Measurements from ENCODE around the gene SLC4A1.
A peak's percentile ranks its signal among the peaks of the same experiment; 100 is the strongest.

SLC4A1 gene

DNA sequence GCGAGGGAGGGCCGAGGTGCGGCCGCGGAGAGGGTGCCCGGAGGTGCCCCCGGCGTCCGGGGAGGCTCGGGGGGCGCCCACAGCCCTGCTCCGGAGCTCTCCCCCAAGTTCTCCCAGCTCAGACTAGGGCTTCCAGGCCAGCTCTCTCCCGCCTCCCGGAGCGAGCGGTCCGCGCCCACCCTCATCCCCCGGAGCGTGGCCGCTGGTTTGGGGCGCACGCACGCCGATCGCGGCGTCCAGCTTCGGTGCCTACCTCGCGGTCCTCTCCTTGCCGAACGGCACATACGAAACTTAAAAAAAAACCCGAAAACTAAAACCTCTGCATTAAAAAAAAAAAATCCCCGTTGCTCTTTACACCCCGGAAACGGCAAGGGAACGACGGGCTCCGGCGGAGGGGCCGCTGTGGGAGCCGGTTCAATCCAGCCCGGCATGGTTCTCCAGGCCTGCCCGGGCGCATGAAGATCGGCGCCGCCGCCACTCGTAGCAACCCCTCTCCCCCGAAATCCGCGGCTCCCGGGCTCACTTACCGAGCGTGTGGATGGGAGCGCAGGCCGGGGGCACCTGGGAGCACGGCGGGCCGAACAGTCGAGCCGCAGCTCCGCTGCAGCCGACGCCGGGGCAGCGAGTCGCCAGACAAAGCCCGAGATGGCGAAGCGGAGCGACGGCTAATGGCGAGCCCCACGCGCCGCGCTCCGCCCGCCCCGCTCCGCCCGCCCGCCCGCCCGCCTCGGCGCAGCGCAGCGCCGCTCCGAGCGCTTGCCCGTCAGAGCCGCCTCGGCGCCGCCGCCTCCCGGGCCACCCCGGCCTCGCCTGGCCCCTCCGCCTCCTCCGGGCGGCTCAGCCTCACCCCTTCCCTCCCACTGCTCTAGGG, 47.5 kb downstream of the SLC4A1 start:
- DNase-seq (ENCODE audit: low spot score): peak; percentile 87

DNA sequence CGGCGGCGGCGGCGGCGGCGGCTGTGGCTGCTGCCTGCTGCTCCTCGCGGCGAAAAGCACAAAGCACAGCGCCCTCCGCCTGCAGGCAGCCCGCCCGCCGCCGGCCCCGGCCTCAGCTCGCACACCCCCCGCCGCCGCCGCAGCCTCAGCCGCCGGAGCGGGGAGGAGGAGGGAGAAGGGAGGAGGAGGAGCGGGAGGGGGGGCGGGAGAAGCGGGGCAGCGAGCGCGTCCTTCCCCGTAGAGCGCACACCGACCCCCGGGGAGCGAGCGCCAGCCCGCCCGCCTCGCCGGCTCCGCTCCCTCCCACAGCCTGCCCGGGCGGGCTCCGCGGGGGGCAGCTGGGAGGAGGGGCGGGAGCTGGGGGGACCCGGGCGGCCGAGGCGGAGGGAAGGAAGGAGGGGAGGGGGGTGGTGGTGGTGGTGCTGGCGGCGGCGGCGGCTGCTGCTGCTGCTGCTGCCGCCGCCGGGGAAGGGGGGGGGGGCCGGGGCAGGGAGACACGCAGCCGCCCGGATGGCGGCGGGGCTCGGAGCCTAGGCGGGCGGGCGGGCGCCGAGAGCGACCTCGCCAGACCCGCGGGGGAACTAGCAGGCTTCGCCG, 48.2 kb downstream of the SLC4A1 start, which contains the start of gene UBTF:
UBTF (minus strand) TSS at position 60 of the 597 bp plus-strand sequence. CDS start 1,446 bp downstream, outside the sequence.
- peak; percentile 76 for DNase-seq (ENCODE audit: low spot score)

DNA sequence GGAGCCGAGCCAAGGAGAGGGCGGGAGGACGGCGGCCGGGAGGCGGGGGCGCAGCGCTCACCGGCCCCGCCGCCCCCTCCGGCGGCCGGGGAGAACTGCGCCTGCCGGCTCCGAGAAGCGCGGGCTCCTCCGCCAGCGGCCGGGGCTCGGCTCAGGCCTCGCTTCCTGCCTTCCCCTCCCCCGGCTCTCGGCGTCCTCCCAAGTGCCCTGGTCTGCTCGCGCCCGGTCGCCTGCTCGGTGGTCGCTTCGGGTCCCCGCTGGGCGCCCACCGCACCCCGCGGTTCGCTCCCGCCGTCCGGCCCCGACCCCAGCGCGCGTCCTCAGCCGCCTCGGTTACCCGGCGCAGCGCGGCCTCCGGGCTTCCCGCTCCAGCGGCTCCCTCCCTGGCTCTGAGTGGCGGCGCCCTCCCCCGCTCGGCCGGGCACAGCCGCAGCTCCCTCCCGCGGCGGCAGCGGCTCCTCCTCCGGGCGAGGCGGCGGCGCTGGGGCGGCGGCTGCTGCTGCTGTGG, 48.8 kb downstream of the SLC4A1 start:
- peak; percentile 91 for DNase-seq (ENCODE audit: low spot score)

DNA sequence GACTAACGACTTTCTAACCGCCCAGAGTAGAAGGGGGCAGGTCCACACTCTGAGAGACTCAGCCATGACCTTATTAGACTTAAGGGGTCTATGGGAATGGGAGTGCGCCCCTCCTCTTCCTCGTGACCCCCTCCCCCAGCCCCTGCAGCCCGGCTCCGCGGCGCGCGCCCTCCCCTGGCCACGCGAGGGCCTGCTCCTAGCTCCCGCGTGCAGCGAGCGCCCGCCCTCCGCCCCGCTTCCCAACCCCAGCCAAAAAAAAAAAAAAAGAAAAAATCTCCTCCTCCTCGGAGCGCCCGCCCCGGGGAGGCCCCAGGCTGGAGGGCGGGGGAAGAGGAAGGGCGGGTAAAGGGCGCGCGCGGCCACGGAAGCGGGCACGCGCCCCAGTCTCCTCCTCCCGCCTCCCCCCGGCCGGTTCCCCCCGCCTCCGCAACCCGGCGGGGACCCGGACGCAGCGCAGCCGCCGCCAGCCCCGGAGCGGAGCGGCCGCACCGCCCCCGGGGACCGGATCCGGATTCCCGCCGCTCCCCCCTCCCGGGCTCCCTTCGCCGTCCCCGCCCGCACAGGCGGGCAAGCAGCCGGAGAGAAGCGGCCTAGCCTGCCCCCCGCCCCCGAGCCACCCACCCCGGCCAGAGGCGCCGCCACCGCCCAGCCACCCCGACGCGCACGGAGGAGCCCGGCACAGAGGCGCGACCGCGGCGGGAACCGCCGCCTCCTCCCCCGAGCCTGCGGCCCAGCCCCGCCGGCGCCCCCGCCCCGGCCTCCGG, 49.4 kb downstream of the SLC4A1 start:
- peak; percentile 97 for DNase-seq (ENCODE audit: low spot score)

DNA sequence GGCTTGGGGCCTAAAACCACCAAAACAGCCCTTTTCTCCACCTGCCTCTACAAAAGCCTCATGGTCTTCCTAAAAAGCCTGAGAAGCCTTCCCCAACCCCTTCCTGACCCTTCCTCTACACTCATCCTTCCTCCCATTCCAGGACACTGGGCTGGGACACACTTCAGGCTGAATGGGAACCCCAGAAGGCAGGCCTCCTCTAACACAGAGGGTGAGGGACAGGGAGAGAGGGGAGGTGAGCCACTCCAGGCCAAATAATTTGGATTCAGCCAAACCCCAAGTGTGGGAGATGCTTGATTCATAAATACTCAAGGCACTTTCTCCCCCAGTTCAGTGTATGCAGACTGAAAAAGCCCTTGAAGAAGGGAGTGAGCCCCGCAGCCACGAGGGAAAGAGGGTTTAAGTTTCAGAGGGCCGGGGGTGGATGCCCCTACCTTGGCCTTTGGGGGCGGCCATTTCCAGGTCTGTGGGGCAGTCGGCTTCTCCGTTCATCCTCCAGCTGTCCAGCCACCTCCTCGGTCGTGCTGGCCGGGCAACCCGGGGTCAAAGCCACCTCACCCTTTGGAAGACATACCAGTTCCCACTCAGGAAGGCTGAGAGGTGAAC, 50.1 kb downstream of the SLC4A1 start:
- DNase-seq (ENCODE audit: low spot score): no peak

DNA sequence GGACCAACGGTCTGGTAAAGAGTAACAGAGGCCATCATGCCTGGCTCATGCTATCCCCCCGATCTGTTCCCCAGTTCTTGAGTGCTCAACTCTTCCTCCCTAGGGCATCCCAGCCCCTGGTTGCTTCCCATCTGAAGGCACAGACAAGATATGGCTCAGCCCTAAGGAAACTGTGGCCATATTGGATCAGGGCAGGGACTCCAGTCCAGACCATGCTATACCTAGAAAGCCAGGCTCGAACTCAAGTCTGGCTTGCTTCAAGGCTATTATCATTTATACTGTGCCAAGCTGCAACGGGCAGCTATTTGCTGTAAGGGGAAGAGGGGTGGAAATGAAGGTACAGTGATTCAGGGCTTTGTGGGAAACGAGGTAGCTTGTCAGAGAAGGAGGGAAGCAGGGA, 51.2 kb downstream of the SLC4A1 start:
- DNase-seq (ENCODE audit: low spot score): no peak

DNA sequence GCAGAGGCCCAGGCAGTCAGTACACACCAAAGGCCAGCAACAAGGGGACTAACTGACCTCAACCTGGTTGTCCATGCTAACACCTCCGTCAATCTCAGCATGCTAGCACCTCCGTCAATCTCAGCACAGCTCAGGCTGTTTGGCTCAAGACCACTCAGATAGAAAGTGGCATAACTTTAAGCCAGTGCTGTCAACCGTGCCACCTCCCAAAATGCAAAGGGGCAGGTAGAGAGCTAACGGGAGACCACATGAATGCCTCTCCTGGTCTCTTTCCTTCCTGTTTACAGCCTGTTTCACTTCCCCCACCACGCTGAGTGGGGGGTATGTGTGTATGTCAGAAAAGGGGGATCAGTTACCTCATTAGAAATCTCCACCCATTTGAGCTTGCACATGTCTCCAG, 51.8 kb downstream of the SLC4A1 start:
- DNase-seq (ENCODE audit: low spot score): no peak

DNA sequence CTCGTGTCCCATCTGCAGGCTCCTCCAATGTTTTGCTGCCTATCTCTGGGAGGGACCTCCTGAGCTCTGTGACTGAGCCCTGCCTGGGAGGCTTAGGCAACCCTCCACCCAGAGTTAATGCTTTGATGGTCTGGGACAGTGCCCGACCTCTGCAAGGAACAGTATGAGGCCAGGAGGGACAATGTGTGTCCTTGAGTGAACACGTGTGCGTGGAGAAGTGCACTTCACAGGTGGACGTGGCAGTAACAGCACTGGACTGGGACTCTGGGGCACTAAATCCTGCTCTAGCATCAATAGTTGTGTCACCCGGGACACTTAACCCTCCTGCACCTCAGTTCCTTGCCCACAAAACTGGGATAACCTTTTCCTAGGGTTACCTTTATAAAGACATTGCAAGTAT, 53.0 kb downstream of the SLC4A1 start:
- DNase-seq (ENCODE audit: low spot score): no peak

DNA sequence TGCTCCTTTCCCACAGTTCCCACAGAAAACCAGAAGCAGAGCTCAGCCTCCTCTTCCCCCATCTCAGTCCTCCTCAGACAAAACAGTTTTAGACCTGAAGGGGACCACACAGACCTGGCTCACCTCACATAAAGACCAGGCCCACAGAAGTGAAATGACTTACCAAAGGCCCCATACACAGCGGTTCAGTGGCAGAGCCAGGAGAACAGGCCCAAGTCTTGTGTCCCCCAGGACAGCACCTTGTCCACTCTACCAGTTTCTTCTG, 53.8 kb downstream of the SLC4A1 start:
- DNase-seq (ENCODE audit: low spot score): no peak

DNA sequence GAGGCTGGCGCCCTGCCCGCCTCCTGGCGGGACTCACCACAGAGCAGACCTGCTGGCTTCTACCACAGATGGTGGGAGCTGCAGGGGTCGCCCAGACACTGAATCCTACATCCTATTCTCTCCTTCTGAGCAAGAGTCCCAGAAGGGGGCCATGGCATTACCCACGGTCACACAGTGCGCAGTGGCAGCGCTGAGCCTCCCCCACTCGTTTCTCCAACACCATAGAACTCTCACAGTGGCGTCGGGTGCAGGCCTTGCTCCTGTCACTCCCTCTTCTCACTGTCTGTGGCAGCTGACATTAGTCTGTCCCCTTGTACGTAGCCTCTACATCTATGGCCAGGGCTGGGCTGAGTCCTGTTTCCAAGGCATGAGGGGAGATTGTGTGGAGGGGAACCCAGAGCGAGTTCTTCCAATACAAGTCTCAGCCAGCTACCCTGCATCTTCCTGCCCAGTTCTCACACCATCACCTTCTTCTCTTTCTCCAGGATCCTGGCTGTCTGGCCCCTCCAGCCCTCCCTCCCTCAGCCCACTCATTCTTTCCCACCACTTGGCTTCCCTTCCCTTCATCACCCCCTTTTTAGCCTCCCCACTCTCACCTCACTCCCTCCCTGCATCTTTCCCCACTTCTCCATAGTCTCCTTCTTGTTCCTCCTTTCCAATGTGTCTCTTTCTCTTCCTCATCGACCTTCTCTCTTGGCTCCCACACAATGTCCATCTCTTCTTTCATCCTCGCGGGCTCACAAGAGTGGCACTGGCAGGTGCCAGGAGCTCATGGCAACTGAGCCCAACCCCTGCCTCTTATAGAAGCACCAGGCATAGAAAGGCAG, 54.3 kb downstream of the SLC4A1 start:
- no peak for DNase-seq (ENCODE audit: low spot score)

DNA sequence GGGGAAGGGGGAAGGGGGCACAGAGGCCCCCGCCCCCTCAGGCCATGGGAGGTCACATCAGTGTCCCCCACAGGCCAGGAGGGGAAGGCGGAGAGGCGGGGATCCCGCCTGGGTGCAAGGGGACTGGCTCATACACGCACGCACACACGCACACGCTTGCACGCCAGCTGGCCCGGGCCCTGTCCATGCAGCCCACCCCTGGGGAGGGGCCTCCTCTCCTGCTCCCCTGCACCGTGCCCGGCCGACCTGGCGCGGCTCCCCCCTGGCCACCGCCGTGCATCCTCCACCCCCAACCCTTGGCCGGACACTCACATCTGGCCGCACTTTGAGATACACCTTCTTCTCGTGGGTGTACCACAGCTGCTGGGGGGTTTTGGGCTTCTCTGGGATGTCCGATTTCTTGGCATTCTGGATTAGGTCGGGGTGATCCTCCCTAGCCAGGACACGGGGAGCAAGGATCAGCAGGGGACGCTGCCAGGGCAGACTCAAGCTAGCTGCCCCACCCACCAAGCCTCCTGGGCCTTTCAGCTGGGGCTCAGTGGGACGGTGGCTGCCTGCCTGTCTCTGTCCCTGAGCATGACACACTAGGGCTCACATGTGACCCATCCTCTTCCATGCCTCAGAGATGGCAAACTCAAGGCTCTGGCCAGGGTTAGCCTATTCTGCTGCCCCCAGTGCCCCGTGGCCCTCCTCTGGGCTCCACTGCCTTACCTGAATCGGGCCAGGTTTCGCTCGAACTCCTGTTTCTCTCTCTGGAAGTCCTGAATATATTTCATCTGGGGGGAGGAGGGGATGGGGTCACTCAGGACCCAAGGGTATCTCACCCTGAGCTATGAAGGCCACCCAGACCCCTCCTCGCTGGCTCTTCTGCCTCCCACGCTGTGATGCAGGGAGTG, 55.2 kb downstream of the SLC4A1 start:
- no peak for DNase-seq (ENCODE audit: low spot score)

DNA sequence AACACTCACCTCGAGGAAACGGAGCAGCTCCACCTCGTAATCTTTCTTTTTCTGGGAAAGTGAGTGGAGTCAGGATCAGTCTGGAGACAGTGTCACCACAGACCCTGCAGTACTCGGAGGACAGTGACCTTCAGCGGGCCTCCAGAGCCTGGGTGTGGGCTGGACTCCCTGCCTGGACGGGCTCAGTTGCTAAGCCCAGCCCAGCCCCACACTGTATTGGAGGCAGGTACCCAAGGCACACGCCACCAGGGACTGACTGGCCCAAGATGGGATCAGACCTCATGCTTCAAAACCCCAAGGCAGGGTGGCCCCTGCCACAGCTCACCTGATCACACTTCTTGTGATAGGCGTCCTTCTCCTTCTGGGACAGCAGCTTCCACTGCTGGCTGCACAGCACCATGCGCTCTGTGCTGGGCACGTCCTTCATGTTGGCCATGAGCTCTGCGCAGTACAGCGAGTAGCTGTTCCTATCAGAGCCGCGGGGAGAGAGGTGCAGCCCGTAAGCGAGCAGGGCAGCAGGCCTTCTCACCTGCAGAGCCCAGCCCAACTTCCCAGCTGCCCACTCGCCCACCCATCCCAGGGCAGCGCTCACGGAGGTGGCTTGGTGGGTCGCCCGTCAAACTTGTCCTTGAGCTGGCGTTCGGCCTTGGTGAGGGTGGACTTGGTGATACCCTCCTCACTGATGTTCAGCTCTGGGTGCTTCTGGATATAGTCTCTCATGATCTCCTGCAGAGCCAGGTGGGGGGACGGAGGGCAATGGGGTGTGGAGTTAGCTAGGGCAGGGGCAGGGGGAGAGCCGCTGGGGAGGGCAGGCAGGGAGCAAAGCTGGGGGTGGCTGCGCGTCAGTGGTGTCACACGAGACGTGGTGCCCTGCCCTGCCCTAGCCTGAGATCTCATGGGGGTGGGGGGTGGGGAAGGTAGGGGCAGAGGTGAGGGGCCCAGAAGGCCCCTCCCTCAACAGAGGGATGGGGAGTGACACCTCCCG, 56.4 kb downstream of the SLC4A1 start:
- DNase-seq (ENCODE audit: low spot score): no peak

DNA sequence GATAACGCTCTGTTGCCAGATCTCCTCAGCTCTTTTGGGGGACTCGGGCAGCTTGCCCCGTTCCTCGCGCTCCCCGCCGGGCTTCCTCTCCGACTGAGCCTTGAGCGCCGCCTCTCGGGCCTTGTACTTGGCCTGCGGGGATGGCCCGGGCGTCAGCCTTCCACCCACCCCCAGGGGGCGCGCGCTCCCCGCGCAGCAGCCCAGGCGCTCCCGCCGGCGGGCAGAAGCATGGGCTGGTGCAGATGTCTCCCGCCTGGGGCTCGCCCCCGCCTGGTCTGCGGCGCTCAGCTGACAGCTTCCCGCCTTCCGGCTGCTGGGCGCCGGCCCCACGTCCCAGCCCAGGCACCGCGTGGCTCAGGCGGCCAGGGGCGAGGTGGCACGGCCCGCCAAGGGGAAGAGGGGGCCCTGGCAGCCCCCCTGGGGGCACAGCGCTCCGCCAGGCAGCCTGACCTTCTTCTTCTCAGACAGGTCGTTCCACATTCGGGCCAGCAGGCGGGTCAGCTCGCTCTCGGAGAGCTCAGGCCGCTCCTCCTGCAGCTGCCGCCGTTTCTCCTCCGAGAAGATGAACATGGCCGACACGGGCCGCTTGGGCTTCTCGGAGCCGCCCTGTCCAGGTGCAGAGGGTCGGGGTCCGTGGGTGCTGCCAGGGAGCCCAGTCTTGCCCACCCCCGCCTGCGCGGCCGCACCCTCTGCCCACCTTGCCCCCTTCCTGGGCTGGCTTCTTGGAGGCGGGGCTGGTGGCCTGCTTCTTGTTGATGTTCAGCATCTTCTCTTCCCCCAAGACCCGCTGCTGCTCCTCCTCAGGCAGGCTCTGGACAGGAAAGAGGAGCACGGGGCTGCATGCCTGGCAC, 57.4 kb downstream of the SLC4A1 start:
- DNase-seq (ENCODE audit: low spot score): peak; percentile 93

DNA sequence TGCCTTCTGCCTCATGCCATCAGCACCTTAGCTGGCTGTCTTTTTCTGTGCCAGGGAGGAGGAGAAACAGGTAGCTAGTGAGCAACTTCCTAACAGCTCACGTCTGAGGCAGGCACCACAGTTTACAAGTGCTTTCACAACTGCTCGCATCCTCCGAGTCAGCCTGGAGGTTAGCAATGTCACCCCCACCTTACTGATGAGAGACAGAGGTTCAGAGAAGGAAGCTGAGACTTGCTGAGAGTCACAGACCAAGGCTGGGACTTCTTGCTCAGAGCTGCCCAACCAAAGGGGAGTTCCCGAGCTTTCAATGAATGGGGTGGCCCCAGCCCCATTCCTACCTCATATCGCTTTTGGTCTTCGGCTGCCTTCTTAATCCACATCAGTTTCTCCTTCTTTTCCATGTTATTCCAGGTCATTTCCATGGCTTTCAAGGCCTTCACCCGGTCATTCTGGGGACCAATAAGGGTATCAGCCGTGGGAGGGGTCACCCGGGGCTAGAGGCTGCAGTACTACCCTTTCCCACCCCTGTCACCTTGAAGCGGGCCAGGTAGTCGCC, 58.1 kb downstream of the SLC4A1 start:
- no peak for DNase-seq (ENCODE audit: low spot score)

DNA sequence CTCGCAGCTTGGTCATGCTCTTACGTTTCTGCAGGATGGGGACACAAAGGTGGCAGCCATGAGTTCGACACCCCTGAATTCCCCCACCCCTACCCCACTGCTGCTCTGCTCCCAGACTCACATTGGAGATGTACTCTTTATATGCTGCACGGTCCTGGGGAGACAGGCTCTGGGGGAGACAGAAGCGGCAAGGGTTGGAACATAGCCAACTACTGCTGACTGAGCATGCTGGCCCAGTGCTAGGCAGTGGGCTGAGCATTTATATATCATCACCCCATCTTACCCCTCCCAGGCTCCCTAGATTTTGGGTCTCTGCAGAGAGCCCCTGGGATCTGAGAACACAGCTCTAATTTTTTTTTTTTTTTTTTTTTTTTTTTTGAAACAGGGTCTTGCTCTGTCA, 60.2 kb downstream of the SLC4A1 start:
- DNase-seq (ENCODE audit: low spot score): no peak

DNA sequence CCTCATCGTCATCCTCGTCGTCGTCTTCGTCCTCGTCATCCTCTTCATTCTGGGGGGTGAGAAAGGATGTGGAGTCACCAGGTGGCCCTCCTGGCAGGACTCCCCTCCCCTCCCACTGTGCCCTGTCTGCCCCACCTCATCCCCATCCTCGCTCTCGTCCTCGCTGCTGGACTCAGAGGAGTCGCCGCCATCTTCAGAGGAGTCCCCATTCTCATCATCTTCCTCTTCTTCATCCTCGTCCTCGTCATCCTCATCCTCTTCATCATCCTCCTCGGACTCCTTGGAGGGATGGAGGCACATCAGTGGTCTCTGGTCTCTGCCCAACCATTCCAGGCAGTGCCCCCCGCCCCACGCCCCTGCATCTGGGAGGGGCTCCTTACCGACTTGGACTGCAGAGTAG, 60.6 kb downstream of the SLC4A1 start:
- DNase-seq (ENCODE audit: low spot score): no peak

DNA sequence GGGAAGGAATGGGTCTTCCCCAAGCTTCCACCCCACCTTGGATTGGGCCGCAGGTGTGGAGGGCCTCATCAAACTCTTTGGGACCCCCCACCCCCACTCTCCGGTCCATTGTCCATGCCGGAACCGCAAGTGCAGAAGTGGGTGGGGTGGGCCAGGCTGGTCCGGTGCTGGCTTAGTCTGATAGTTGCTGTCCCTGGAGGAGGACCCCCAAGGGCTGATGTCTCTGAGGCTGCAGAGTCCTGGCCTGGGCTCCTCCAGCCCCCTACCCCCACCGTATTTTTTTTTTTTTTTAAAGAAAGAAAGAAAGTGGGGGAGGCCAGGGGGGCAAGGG, 61.1 kb downstream of the SLC4A1 start:
- no peak for DNase-seq (ENCODE audit: low spot score)

All from GM03348 (cell line).